Measurements from ENCODE around the gene MYO7A. TPM values are rescaled to one million over a fixed set of nuclear protein-coding genes. Genes with fewer than 3 reads are reported as not detected.

The MYO7A gene
- total RNA-seq, 3 donors from 2014 or later: 4.3 to 23.5 (median 4.5) TPM

DNA sequence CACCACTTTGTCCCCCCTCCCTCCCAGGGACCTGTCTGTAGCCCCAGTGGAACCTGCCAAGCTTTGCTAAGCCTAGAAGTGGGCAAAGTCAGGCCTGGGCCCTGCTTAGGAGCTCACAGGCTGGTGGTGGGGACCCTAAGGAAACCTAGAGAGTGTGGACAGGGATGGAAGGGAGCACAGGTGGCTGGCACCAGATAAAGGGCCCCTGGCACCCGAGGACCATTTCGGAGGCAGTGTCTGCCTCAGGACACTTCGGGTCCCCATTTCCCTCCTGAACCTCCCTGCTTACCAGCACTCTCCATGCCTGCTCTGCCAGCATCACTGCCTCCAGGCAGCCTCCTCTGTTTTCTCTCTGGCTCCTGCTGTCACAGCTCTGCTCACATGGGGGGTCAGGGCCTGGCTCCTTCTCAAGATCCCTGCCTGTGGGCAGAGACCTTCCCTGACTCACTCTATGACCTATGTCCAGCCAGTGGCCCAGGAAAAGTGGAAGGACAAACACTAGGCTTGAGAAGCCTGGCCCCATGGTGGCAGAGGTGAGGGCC is 39.0 kb upstream of the MYO7A start:
- DNase-seq (ENCODE audit: low spot score in 2 of 2): no peak
- H3K4me1 ChIP-seq: no peaks in the 10 kb centered on the region
- intact Hi-C loops (cut with DNase I; ENCODE audit: low total_unique reads): no loop called here

DNA sequence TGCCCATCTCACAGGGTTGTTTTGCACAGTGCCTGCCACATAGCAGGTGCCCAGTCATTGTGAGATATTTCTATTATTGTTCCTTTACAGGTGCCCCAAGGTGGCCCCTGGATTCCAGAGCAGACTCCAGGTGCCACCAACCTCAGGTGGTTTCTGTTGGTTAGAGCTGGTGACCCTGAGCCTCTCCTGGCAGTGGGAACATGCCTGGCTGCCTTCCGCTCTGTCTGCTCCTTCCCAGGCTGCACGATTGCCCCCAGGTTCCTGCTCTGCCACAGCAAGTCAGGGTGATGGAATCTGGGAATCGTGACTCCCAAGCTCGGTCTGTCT is 38.0 kb upstream of the MYO7A start:
- H3K4me3 ChIP-seq: no peak overlapping the region
- DNase-seq (ENCODE audit: low spot score in 2 of 2): no peak
- no peak overlapping the region for H3K27ac ChIP-seq
- intact Hi-C loops (cut with DNase I; ENCODE audit: low total_unique reads): no loop called here
- H3K9me3 ChIP-seq: no peaks in the 10 kb centered on the region
- TF ChIP-seq, protein P1, sequence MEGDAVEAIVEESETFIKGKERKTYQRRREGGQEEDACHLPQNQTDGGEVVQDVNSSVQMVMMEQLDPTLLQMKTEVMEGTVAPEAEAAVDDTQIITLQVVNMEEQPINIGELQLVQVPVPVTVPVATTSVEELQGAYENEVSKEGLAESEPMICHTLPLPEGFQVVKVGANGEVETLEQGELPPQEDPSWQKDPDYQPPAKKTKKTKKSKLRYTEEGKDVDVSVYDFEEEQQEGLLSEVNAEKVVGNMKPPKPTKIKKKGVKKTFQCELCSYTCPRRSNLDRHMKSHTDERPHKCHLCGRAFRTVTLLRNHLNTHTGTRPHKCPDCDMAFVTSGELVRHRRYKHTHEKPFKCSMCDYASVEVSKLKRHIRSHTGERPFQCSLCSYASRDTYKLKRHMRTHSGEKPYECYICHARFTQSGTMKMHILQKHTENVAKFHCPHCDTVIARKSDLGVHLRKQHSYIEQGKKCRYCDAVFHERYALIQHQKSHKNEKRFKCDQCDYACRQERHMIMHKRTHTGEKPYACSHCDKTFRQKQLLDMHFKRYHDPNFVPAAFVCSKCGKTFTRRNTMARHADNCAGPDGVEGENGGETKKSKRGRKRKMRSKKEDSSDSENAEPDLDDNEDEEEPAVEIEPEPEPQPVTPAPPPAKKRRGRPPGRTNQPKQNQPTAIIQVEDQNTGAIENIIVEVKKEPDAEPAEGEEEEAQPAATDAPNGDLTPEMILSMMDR (IDR thresholded peaks at IDR 0.05): no peak
- TF ChIP-seq POLR2AphosphoS5 (IDR thresholded peaks at IDR 0.05): no peak
- TF ChIP-seq POLR2A (IDR thresholded peaks at IDR 0.05): no peak
- H3K36me3 ChIP-seq: no peaks in the 10 kb centered on the region
- no peaks in the 10 kb centered on the region for H3K4me1 ChIP-seq
- no peaks in the 10 kb centered on the region for H3K27me3 ChIP-seq

More for the DNA sequence above, 39.0 kb upstream of the MYO7A start:
- TF ChIP-seq POLR2A (IDR thresholded peaks at IDR 0.05) (no peak), POLR2AphosphoS5 (IDR thresholded peaks at IDR 0.05) (no peak)
- TF ChIP-seq, protein P1 (IDR thresholded peaks at IDR 0.05): no peak
- no peaks in the 10 kb centered on the region for H3K36me3 ChIP-seq
- H3K4me3 ChIP-seq: no peak overlapping the region
- no peak overlapping the region for H3K27ac ChIP-seq
- no peaks in the 10 kb centered on the region for H3K9me3 ChIP-seq
- H3K27me3 ChIP-seq: no peaks in the 10 kb centered on the region

DNA sequence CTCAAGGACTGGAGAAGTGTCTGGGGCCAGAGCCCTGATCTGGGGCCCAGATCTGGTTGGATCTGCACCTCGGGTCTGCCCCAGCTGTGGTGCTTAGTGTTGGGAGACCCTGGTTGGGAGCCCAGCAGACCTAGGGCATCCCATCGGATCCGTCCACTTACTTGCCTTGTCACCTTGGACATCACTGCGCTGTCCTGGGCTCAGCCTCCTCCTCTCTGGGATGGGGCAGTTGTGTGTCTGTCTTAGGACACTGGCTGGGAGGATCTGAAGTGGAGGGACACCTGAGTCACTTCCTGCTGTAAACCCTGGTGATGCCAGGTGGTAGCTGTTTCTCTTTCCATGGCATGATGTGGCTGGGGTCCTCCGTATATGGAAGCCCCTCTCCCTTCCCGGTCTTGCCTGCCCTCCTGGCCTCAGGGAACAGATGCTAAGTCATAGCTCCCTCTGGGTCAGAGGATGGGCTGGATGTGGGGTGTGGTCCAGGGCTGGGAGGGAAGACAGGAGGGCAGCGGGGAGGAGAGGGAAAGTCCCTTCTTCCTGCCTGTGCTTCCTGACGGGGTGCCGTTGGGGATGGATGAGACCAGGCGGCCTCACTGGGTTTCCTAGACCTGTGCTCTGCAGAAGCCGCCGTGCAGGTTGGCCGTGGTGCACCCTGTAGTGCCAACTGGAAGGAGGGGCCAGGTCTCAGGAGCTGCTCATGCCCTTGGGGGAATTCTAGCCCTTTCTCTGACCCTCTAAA is 37.5 kb upstream of the MYO7A start:
- no peaks in the 10 kb centered on the region for H3K36me3 ChIP-seq
- DNase-seq (ENCODE audit: low spot score in 2 of 2): no peak
- intact Hi-C loops (cut with DNase I; ENCODE audit: low total_unique reads): no loop called here
- H3K4me1 ChIP-seq: no peaks in the 10 kb centered on the region
- H3K9me3 ChIP-seq: no peaks in the 10 kb centered on the region
- no peak overlapping the region for H3K27ac ChIP-seq
- TF ChIP-seq POLR2A (IDR thresholded peaks at IDR 0.05) (no peak), POLR2AphosphoS5 (IDR thresholded peaks at IDR 0.05) (no peak)
- TF ChIP-seq, protein P1 (IDR thresholded peaks at IDR 0.05): no peak
- no peak overlapping the region for H3K4me3 ChIP-seq
- no peaks in the 10 kb centered on the region for H3K27me3 ChIP-seq

DNA sequence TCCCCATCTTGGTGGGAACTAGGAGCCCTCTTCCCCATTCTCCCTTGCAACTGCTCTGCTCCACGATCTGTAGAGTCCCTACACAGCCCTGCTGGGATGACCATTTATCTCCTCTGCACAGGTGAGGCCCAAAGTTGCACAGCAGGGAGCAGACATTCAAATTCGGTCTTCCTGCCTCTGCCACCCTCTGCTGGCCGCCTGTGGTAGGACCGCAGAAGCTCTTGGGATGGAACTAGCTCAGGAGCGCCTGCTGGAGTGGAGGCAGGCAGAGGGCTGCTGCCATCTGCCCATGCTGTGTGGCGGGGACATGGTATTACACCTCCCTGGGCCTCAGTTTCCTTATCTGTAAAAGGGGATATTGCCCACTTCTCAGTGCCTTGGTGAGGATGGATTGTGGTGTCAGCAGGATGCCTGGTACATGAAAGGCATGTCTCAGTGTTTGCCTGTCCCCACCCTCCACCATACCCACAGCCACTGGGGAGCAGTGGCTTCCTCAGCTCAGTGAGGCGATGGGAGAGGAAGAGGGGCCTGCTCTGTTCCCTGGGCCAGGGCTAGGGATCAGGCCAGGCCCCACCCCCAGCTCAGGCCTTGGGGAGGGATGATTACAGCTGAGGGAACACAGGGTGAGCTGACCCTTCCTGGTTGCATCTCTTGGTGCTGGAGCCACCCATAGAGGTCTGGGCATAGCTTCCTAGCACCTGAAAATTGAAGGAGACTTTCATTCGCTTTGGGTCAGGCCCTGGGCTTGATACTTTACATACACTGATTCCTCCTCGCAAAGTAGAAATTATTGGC is 36.7 kb upstream of the MYO7A start:
- TF ChIP-seq POLR2A (IDR thresholded peaks at IDR 0.05) (no peak), POLR2AphosphoS5 (IDR thresholded peaks at IDR 0.05) (peak in 1 of 3 donors; percentile 13)
- TF ChIP-seq, protein P1 (IDR thresholded peaks at IDR 0.05): peak; percentile 88 to 92 (median 91)
- H3K36me3 ChIP-seq: no peaks in the 10 kb centered on the region
- no peak overlapping the region for H3K27ac ChIP-seq
- no peak overlapping the region for H3K4me3 ChIP-seq
- H3K9me3 ChIP-seq: no peaks in the 10 kb centered on the region
- H3K27me3 ChIP-seq: no peaks in the 10 kb centered on the region
- DNase-seq (ENCODE audit: low spot score in 2 of 2): peak; percentile 58 to 84
- no peaks in the 10 kb centered on the region for H3K4me1 ChIP-seq
- intact Hi-C loops (cut with DNase I; ENCODE audit: low total_unique reads): no loop called here

DNA sequence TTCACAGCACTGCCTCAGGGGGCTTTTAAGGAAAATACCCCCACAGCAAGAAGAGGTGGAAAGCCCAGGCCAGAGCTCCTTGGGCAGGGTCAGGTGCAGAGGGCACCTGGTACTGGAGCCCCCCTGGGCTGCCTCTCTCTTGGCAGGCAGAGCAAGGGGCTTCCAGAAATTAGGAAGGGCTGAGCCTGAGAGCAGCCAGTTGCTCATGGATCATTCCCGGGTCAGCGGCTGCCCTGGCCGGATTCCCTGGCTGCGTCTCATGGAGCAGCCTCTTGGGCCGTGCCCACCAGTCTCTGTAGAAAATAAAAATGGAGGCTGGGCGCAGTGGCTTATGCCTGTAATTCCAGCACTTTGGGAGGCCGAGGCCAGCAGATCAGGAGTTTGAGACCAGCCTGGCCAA is 35.7 kb upstream of the MYO7A start:
- no peak overlapping the region for H3K27ac ChIP-seq
- H3K4me3 ChIP-seq: no peak overlapping the region
- H3K36me3 ChIP-seq: no peaks in the 10 kb centered on the region
- no peak for TF ChIP-seq POLR2A (IDR thresholded peaks at IDR 0.05)
- TF ChIP-seq, protein P1 (IDR thresholded peaks at IDR 0.05): no peak
- TF ChIP-seq POLR2AphosphoS5 (IDR thresholded peaks at IDR 0.05): no peak
- H3K27me3 ChIP-seq: no peaks in the 10 kb centered on the region
- H3K9me3 ChIP-seq: no peaks in the 10 kb centered on the region
- no peaks in the 10 kb centered on the region for H3K4me1 ChIP-seq
- no peak for DNase-seq (ENCODE audit: low spot score in 2 of 2)
- intact Hi-C loops (cut with DNase I; ENCODE audit: low total_unique reads): no loop called here
